Mesenchymal stem cell (in vitro differentiated cells and primary cell): Measurements from ENCODE around the gene SMIM41.

Source experiments
- DNase-seq: peaks from one replicate; pipeline ENCODE4 v3.0.0-alpha.2; 2013
- H2AFZ ChIP-seq: one replicate; pipeline ENCODE4 v1.6.1; 2013; ENCODE audit warnings: low read depth, mild to moderate bottlenecking, control low read depth, inconsistent platforms, low read length, moderate library complexity
- H2AK5ac ChIP-seq: 2 replicates; pipeline ENCODE4 v1.6.1; 2013; ENCODE audit warnings: low read length, moderate library complexity, mild to moderate bottlenecking, inconsistent platforms; ENCODE audit not compliant: severe bottlenecking
- H2BK120ac ChIP-seq: one replicate; pipeline ENCODE4 v1.6.1; 2013; ENCODE audit warnings: low read depth, mild to moderate bottlenecking, inconsistent platforms, low read length, moderate library complexity
- H2BK12ac ChIP-seq, 2 experiments: one replicate each; pipeline ENCODE4 v1.6.1; 2013; ENCODE audit warnings: inconsistent platforms in 2 of 2, low read length in 2 of 2, mild to moderate bottlenecking in 2 of 2, moderate library complexity in 2 of 2, control low read depth in 1 of 2
- H2BK15ac ChIP-seq: one replicate; pipeline ENCODE4 v1.6.1; 2013; ENCODE audit warnings: mild to moderate bottlenecking, low read depth, inconsistent platforms; ENCODE audit not compliant: poor library complexity, severe bottlenecking
- H2BK5ac ChIP-seq: 2 replicates; pipeline ENCODE4 v1.6.1; 2013; ENCODE audit warnings: low read depth, mild to moderate bottlenecking, low read length, control low read depth, inconsistent platforms; ENCODE audit not compliant: poor library complexity, severe bottlenecking
- H3K14ac ChIP-seq, 2 experiments: one replicate each; pipeline ENCODE4 v1.6.1; 2013; ENCODE audit warnings: inconsistent platforms in 2 of 2, low read length in 2 of 2, control low read depth in 1 of 2, mild to moderate bottlenecking in 1 of 2, moderate library complexity in 1 of 2
- H3K18ac ChIP-seq, 2 experiments: one replicate each; pipeline ENCODE4 v1.6.1; 2013; ENCODE audit warnings: inconsistent platforms in 2 of 2, low read length in 2 of 2, control low read depth in 1 of 2, low read depth in 1 of 2, mild to moderate bottlenecking in 1 of 2
- H3K23ac ChIP-seq, 2 experiments: one replicate each; pipeline ENCODE4 v1.6.1; 2013; ENCODE audit warnings: inconsistent platforms in 2 of 2, low read length in 2 of 2, mild to moderate bottlenecking in 2 of 2, moderate library complexity in 2 of 2, control low read depth in 1 of 2
- H3K27ac ChIP-seq: 2 replicates; pipeline ENCODE4 v1.5.1; 2013; ENCODE audit warnings: mild to moderate bottlenecking, moderate library complexity, low read length, control low read depth, inconsistent platforms; ENCODE audit not compliant: poor library complexity, severe bottlenecking
- H3K27me3 ChIP-seq, 2 experiments: 2 replicates each; pipeline versions ENCODE4 v1.6.1 to v1.7.0; 2013; ENCODE audit warnings: low read length in 2 of 2, mild to moderate bottlenecking in 2 of 2, moderate library complexity in 2 of 2, control low read depth in 1 of 2, inconsistent platforms in 1 of 2; ENCODE audit not compliant: control insufficient read depth in 1 of 2, insufficient read depth in 1 of 2
- H3K36me3 ChIP-seq, 2 experiments: 2 replicates each; pipeline versions ENCODE4 v1.6.1 to v1.7.0; 2013; ENCODE audit warnings: low read length in 2 of 2, control low read depth in 1 of 2, inconsistent platforms in 1 of 2, low read depth in 1 of 2, mild to moderate bottlenecking in 1 of 2; ENCODE audit not compliant: insufficient read depth in 2 of 2, control insufficient read depth in 1 of 2
- H3K4ac ChIP-seq, 2 experiments: one replicate each; pipeline ENCODE4 v1.6.1; 2013; ENCODE audit warnings: inconsistent platforms in 2 of 2, low read length in 2 of 2, mild to moderate bottlenecking in 2 of 2, moderate library complexity in 2 of 2, control low read depth in 1 of 2, low read depth in 1 of 2
- H3K4me1 ChIP-seq: 2 replicates; pipeline ENCODE4 v1.6.1; 2013; ENCODE audit warnings: low read depth, low read length, control low read depth; ENCODE audit not compliant: control insufficient read depth, insufficient read depth
- H3K4me2 ChIP-seq: 2 replicates; pipeline ENCODE4 v1.6.1; 2013; ENCODE audit warnings: low read length, mild to moderate bottlenecking, inconsistent platforms; ENCODE audit not compliant: poor library complexity, severe bottlenecking
- H3K4me3 ChIP-seq, 2 experiments: 2 replicates each; pipeline versions ENCODE4 v1.5.1 to v1.7.0; 2013; ENCODE audit warnings: low read length in 2 of 2, mild to moderate bottlenecking in 2 of 2, control low read depth in 1 of 2, low read depth in 1 of 2; ENCODE audit not compliant: insufficient read depth in 1 of 2
- H3K79me1 ChIP-seq: replicated peaks from 2 replicates; pipeline ENCODE4 v1.6.1; 2013; ENCODE audit warnings: mild to moderate bottlenecking, control low read depth, low read length, inconsistent platforms; ENCODE audit not compliant: poor library complexity, severe bottlenecking
- H3K9ac ChIP-seq: 2 replicates; pipeline ENCODE4 v1.7.0; 2013; ENCODE audit warnings: mild to moderate bottlenecking, low read length, moderate library complexity
- H3K9me3 ChIP-seq: 2 replicates; pipeline ENCODE4 v1.7.0; 2013; ENCODE audit warnings: mild to moderate bottlenecking, low read length; ENCODE audit not compliant: control insufficient read depth
- H4K8ac ChIP-seq: one replicate; pipeline ENCODE4 v1.6.1; 2013; ENCODE audit warnings: inconsistent platforms, mild to moderate bottlenecking, low read length, moderate library complexity
- H4K91ac ChIP-seq: one replicate; pipeline ENCODE4 v1.6.1; 2013; ENCODE audit warnings: mild to moderate bottlenecking, low read length, inconsistent platforms
- WGBS: methylation state at CpG from one replicate; pipeline ENCODE4 v1.1.7; 2013; ENCODE audit warnings: mixed read lengths; 5-methylcytosine and 5-hydroxymethylcytosine counted together

Gene SMIM41

GRCh38 chr12:52084491-52085231 lies 5.2 kb downstream of the SMIM41 start:
- no peak overlapping the region for H3K18ac ChIP-seq
- peaks cover 0 to 10% of the 10 kb centered on the region in 2 experiments for H3K36me3 ChIP-seq
- no peak overlapping the region for H2BK120ac ChIP-seq
- DNase-seq: no peak
- H3K23ac ChIP-seq: no peak overlapping the region
- no peak overlapping the region for H3K14ac ChIP-seq
- H3K4ac ChIP-seq: no peak overlapping the region
- H3K79me1 ChIP-seq: peaks cover 12% of the 10 kb centered on the region
- no peak overlapping the region for H2BK15ac ChIP-seq
- no peak overlapping the region for H3K4me2 ChIP-seq
- H4K8ac ChIP-seq: no peak overlapping the region
- no peaks in the 10 kb centered on the region for H3K9me3 ChIP-seq
- no peak overlapping the region for H2BK12ac ChIP-seq
- no peak overlapping the region for H2AFZ ChIP-seq
- H2AK5ac ChIP-seq: no peak overlapping the region
- no peak overlapping the region for H4K91ac ChIP-seq
- no peak overlapping the region for H3K27ac ChIP-seq
- no peak overlapping the region for H2BK5ac ChIP-seq
- peaks cover 22% of the 10 kb centered on the region for H3K4me1 ChIP-seq
- no peak overlapping the region for H3K4me3 ChIP-seq
- H3K27me3 ChIP-seq: peaks cover 14 to 48% of the 10 kb centered on the region in 2 experiments
- 88% methylated on average over 9 of the region's 9 CpGs for WGBS
- peak overlapping the region; percentile 19 for H3K9ac ChIP-seq

- H2BK15ac ChIP-seq: no peak overlapping the region
- H3K79me1 ChIP-seq: peaks cover 2% of the 10 kb centered on the region
- no peak overlapping the region for H2AFZ ChIP-seq
- no peak overlapping the region for H2BK120ac ChIP-seq
- H3K4me2 ChIP-seq: no peak overlapping the region
- no peak overlapping the region for H2BK12ac ChIP-seq
- H2AK5ac ChIP-seq: no peak overlapping the region
- H3K4ac ChIP-seq: no peak overlapping the region
- H3K9ac ChIP-seq: no peak overlapping the region
- 87% methylated on average over 6 of the region's 6 CpGs for WGBS
- no peak overlapping the region for H3K23ac ChIP-seq
- no peaks in the 10 kb centered on the region for H3K9me3 ChIP-seq
- H4K8ac ChIP-seq: no peak overlapping the region
- no peak overlapping the region for H2BK5ac ChIP-seq
- no peak overlapping the region for H3K4me3 ChIP-seq
- H3K18ac ChIP-seq: no peak overlapping the region
- H3K4me1 ChIP-seq: peaks cover 21% of the 10 kb centered on the region
- no peak overlapping the region for H3K14ac ChIP-seq
- H3K27me3 ChIP-seq: peaks cover 20 to 58% of the 10 kb centered on the region in 2 experiments
- no peak overlapping the region for H3K27ac ChIP-seq
- H4K91ac ChIP-seq: no peak overlapping the region
- no peak for DNase-seq
- no peaks in the 10 kb centered on the region for H3K36me3 ChIP-seq
These were observed 6.2 kb downstream of the SMIM41 start for GRCh38 chr12:52085682-52086180.

GRCh38 chr12:52086366-52086765 lies 6.9 kb downstream of the SMIM41 start:
- no peak overlapping the region for H2BK15ac ChIP-seq
- no peak for DNase-seq
- no peak overlapping the region for H2BK120ac ChIP-seq
- H3K36me3 ChIP-seq: no peaks in the 10 kb centered on the region
- no peak overlapping the region for H2BK12ac ChIP-seq
- no peak overlapping the region for H3K18ac ChIP-seq
- H3K23ac ChIP-seq: no peak overlapping the region
- H2AFZ ChIP-seq: no peak overlapping the region
- H3K4ac ChIP-seq: no peak overlapping the region
- H3K14ac ChIP-seq: no peak overlapping the region
- peaks cover 26 to 65% of the 10 kb centered on the region in 2 experiments for H3K27me3 ChIP-seq
- no peaks in the 10 kb centered on the region for H3K79me1 ChIP-seq
- H3K9ac ChIP-seq: no peak overlapping the region
- no peak overlapping the region for H3K27ac ChIP-seq
- H3K4me1 ChIP-seq: peaks cover 18% of the 10 kb centered on the region
- H4K91ac ChIP-seq: no peak overlapping the region
- H3K4me3 ChIP-seq: no peak overlapping the region
- WGBS: 90% methylated on average over 9 of the region's 9 CpGs
- H3K4me2 ChIP-seq: no peak overlapping the region
- no peak overlapping the region for H2BK5ac ChIP-seq
- H2AK5ac ChIP-seq: no peak overlapping the region
- H3K9me3 ChIP-seq: no peaks in the 10 kb centered on the region
- no peak overlapping the region for H4K8ac ChIP-seq

GRCh38 chr12:52086944-52087835 lies 7.7 kb downstream of the SMIM41 start:
- no peak overlapping the region for H3K4ac ChIP-seq
- no peak overlapping the region for H2BK5ac ChIP-seq
- H3K4me2 ChIP-seq: no peak overlapping the region
- H3K27me3 ChIP-seq: peaks cover 33 to 73% of the 10 kb centered on the region in 2 experiments
- H3K36me3 ChIP-seq: no peaks in the 10 kb centered on the region
- no peak overlapping the region for H2AK5ac ChIP-seq
- no peaks in the 10 kb centered on the region for H3K79me1 ChIP-seq
- H3K27ac ChIP-seq: no peak overlapping the region
- no peak overlapping the region for H3K18ac ChIP-seq
- H3K4me3 ChIP-seq: no peak overlapping the region
- H4K8ac ChIP-seq: no peak overlapping the region
- DNase-seq: no peak
- WGBS: 85% methylated on average over 22 of the region's 22 CpGs
- no peaks in the 10 kb centered on the region for H3K9me3 ChIP-seq
- H2BK12ac ChIP-seq: no peak overlapping the region
- H2BK15ac ChIP-seq: no peak overlapping the region
- no peak overlapping the region for H4K91ac ChIP-seq
- no peak overlapping the region for H2AFZ ChIP-seq
- H3K4me1 ChIP-seq: peaks cover 10% of the 10 kb centered on the region
- no peak overlapping the region for H3K9ac ChIP-seq
- no peak overlapping the region for H3K23ac ChIP-seq
- no peak overlapping the region for H3K14ac ChIP-seq
- H2BK120ac ChIP-seq: no peak overlapping the region
